Astrocyte of the hippocampus (primary cell): ENCODE measurements around the gene RPRD1B.

Source experiments
- DNase-seq: peaks from one replicate; pipeline ENCODE4 v3.0.0; 2011; ENCODE audit warnings: low read depth, low spot score

Gene RPRD1B

GRCh38 chr20:38033330-38034107 lies at the start of gene RPRD1B, which contains the start of gene TTI1:
RPRD1B (plus strand) TSS chr20:38033746; CDS start chr20:38033948, 202 bp downstream.
TTI1 (minus strand) TSS chr20:38033456; CDS start chr20:38013816, 19,640 bp downstream.
- DNase-seq, result peak; percentile 96

GRCh38 chr20:37984018-37984785 lies 49.3 kb upstream of the RPRD1B start:
- no peak for DNase-seq

GRCh38 chr20:37986044-37986858 lies 47.3 kb upstream of the RPRD1B start:
- no peak for DNase-seq

GRCh38 chr20:37986873-37987601 lies 46.5 kb upstream of the RPRD1B start:
- DNase-seq, result peak; percentile 92

- DNase-seq, result peak; percentile 50
These were observed 45.8 kb upstream of the RPRD1B start for GRCh38 chr20:37987602-37988290.

GRCh38 chr20:37988306-37988954 lies 45.1 kb upstream of the RPRD1B start:
- DNase-seq, result peak; percentile 62

GRCh38 chr20:37989601-37990295 lies 43.8 kb upstream of the RPRD1B start:
- peak; percentile 23 for DNase-seq

- peak; percentile 80 for DNase-seq
These were observed 42.9 kb upstream of the RPRD1B start for GRCh38 chr20:37990571-37991151.

GRCh38 chr20:37991157-37991866 lies 42.2 kb upstream of the RPRD1B start:
- no peak for DNase-seq

- DNase-seq, result no peak
These were observed 41.6 kb upstream of the RPRD1B start for GRCh38 chr20:37991908-37992307.

GRCh38 chr20:37992802-37993409 lies 40.6 kb upstream of the RPRD1B start:
- peak; percentile 76 for DNase-seq

GRCh38 chr20:37994512-37994911 lies 39.0 kb upstream of the RPRD1B start:
- DNase-seq, result peak; percentile 91

GRCh38 chr20:37995856-37996605 lies 37.5 kb upstream of the RPRD1B start:
- no peak for DNase-seq

GRCh38 chr20:37997516-37997915 lies 36.0 kb upstream of the RPRD1B start:
- DNase-seq, result no peak

GRCh38 chr20:37999526-38000263 lies 33.9 kb upstream of the RPRD1B start:
- DNase-seq, result no peak

- DNase-seq, result no peak
These were observed 33.3 kb upstream of the RPRD1B start for GRCh38 chr20:38000293-38000692.
